ENCODE data around the gene RPS3. TPM values are rescaled to one million over a fixed set of nuclear protein-coding genes. Genes with fewer than 3 reads are reported as not detected.

Gene RPS3
- total and polyA plus RNA-seq, 2 of the 13 experiments (the other 11 are each of a cell fraction or from before 2014, with no cell fraction given) = 2,143 to 3,616 TPM

GRCh38 chr11:75429641-75429901, 30.3 kb downstream of the RPS3 start:
- Histone ChIP-seq H3K9me3 (ENCODE audit: low read length) (no peaks in the 10 kb centered on the region), H3K36me3 (replicated peaks in 1 of 2; ENCODE audit: control insufficient read depth in 1 of 2, insufficient read depth in 2 of 2, low read length in 2 of 2) (peaks cover 0 to under 1% of the 10 kb centered on the region in 2 experiments; a peak in 1 of 5 replicates), H3K27me3 (ENCODE audit: control insufficient read depth in 1 of 2, insufficient read depth in 2 of 2, low read length in 2 of 2) (peaks cover 3 to 25% of the 10 kb centered on the region in 2 experiments; a peak in 4 of 5 replicates), H3K27ac (ENCODE audit: extremely low read length, insufficient read depth, low read length) (no peak overlapping the region), H2AFZ (ENCODE audit: low read length) (no peak overlapping the region), H3K9ac (ENCODE audit: insufficient read depth, low read depth, low read length) (no peak overlapping the region), H3K4me2 (ENCODE audit: low read depth, low read length) (no peak overlapping the region), H3K79me2 (ENCODE audit: insufficient read depth, low read length) (no peaks in the 10 kb centered on the region), H3K4me3 (replicated peaks in 1 of 3; ENCODE audit: insufficient read depth in 1 of 3, low read depth in 2 of 3, low read length in 3 of 3) (no peak overlapping the region), H3K4me1 (ENCODE audit: insufficient read depth, low read length) (peaks cover 37% of the 10 kb centered on the region), H4K20me1 (ENCODE audit: insufficient read depth, low read length) (no peaks in the 10 kb centered on the region)
- POLR2A ChIA-PET = no interaction called here
- FAIRE-seq (no peak), ATAC-seq (no peak), DNase-seq (ENCODE audit: low spot score) (no peak)
- 91% methylated on average over 25 of the region's 25 CpGs for WGBS (ENCODE audit: low lambda C conversion rate)
- no peak for TF ChIP-seq HCFC1 (IDR thresholded peaks at IDR 0.05; ENCODE audit: low read depth, low read length)
- TF ChIP-seq ZBTB4 (CRISPR knock-in tag; IDR thresholded peaks at IDR 0.05; ENCODE audit: borderline replicate concordance) = no peak
- TF ChIP-seq HOXD1 (CRISPR knock-in tag; IDR thresholded peaks at IDR 0.05) = no peak
- no peak for TF ChIP-seq STAG1 (CRISPR knock-in tag; IDR thresholded peaks at IDR 0.05)
- TF ChIP-seq TCF7 (IDR thresholded peaks at IDR 0.05; ENCODE audit: low read depth) = no peak
- no peak for TF ChIP-seq ZKSCAN1 (IDR thresholded peaks at IDR 0.05; ENCODE audit: low read length)
- no peak for TF ChIP-seq FOXP1 (IDR thresholded peaks at IDR 0.05)
- no peak for TF ChIP-seq FOXP1 (CRISPR knock-in tag; IDR thresholded peaks at IDR 0.05)
- no peak for TF ChIP-seq ZXDC (CRISPR knock-in tag; IDR thresholded peaks at IDR 0.05)
- no peak for TF ChIP-seq ATAD3A (CRISPR knock-in tag; IDR thresholded peaks at IDR 0.05)
- no peak for TF ChIP-seq NCOA2 (CRISPR knock-in tag; IDR thresholded peaks at IDR 0.05)
- no peak for TF ChIP-seq ZBTB2 (CRISPR knock-in tag; IDR thresholded peaks at IDR 0.05; ENCODE audit: low read depth)
- no peak for TF ChIP-seq IKZF4 (CRISPR knock-in tag; IDR thresholded peaks at IDR 0.05; ENCODE audit: borderline replicate concordance, low read depth, not compliant biosample characterization)
- no peak for TF ChIP-seq NFATC3 (CRISPR knock-in tag; IDR thresholded peaks at IDR 0.05)
- TF ChIP-seq ZNF543 (CRISPR knock-in tag; IDR thresholded peaks at IDR 0.05) = no peak
- no peak for TF ChIP-seq PRPF4 (IDR thresholded peaks at IDR 0.05; ENCODE audit: low read depth, low read length, poor library complexity, severe bottlenecking)
- CTCF ChIA-PET (ENCODE audit: low intra/inter-chr PET ratio, low total read pairs) = no interaction called here
- BruUV-seq (replicated peaks) = no TSS peak
- in situ Hi-C loops (cut with HindIII; ENCODE audit: extremely low pct_ligation_motif_present, low pct_unique_long_range_greater_than_20kb) = no loop called here
- intact Hi-C loops (cut with micrococcal nuclease; ENCODE audit: unreplicated experiment) = no loop called here

Measured in HepG2 (cell line).